Body of pancreas (tissue), 4 donors: ENCODE measurements around the gene ZC3H4. TPM values are rescaled to one million over a fixed set of nuclear protein-coding genes. Genes with fewer than 3 reads are reported as not detected.

ENCODE experiments used
- ATAC-seq: fragments of 150-250 bp; one replicate; pipeline ENCODE4 v1.9.1; 2016
- DNase-seq, 4 donors: peaks; one replicate each; pipeline ENCODE4 v3.0.0-alpha.2; 2019
- H3K27ac ChIP-seq, 4 donors: fragments of 200-600 bp; sonication (generic); 1 replicate in 3 of 4; 2 replicates in 1 of 4; pipeline versions ENCODE4 v1.5.1 to v1.6.1; 2016 to 2019; ENCODE audit warnings: mild to moderate bottlenecking in 1 of 4, mixed read lengths in 1 of 4, moderate library complexity in 1 of 4
- H3K27me3 ChIP-seq, 2 donors: fragments of 200-600 bp; sonication (generic); one replicate each; pipeline ENCODE4 v1.6.0; 2016; ENCODE audit warnings: mild to moderate bottlenecking in 1 of 2
- H3K36me3 ChIP-seq, 2 donors: fragments of 200-600 bp; sonication (generic); replicated peaks in 1 of 2; 2 replicates each; pipeline ENCODE4 v1.5.1; 2016; ENCODE audit warnings: low read depth in 2 of 2; ENCODE audit not compliant: insufficient read depth in 1 of 2
- H3K4me1 ChIP-seq: fragments of 200-600 bp; sonication (generic); one replicate; pipeline ENCODE4 v1.6.0; 2016
- H3K4me3 ChIP-seq, 2 donors: fragments of 200-600 bp; sonication (generic); 1 replicate in 1 of 2; 2 replicates in 1 of 2; pipeline ENCODE4 v1.5.1; 2016 to 2019
- H3K9me3 ChIP-seq, 3 donors: fragments of 200-600 bp; sonication (generic); 1 replicate in 2 of 3; 2 replicates in 1 of 3; pipeline ENCODE4 v1.5.1; 2016
- POLR2A ChIP-seq, 3 donors: fragments of 450-650 bp; IDR thresholded peaks; one replicate each; pipeline ENCODE4 v1.6.1; 2016; ENCODE audit warnings: antibody characterized with exemption in 3 of 3, mild to moderate bottlenecking in 2 of 3
- WGBS, 2 donors: methylation state at CpG; one replicate each; pipeline ENCODE4 v1.1.5; 2017; 5-methylcytosine and 5-hydroxymethylcytosine counted together
- intact Hi-C: fragments of 100-400 bp; cut with DNase I; formaldehyde crosslinking; loops from one replicate; pipeline ENCODE4 v1.15.1; 2023
- total RNA-seq, 2 donors: library from RNA; depleted of rRNA; stranded (reverse); fragments of >200 nt; gene quantifications; one replicate each; pipeline ENCODE4 v1.1.0, GENCODE V29; 2016
- TF ChIP-seq, protein P1 (sequence below), 7 experiments: fragments of 450-650 bp in 4 of 7; fragments of 200-600 bp in 3 of 7; sonication (generic) in 3 of 7; IDR thresholded peaks; one replicate each; pipeline ENCODE4 v1.5.1; 2016 to 2019; ENCODE audit warnings: antibody characterized with exemption in 7 of 7

ZC3H4 gene
- total RNA-seq, 2 donors from 2014 or later, result 18.9 to 34.3 TPM

DNA sequence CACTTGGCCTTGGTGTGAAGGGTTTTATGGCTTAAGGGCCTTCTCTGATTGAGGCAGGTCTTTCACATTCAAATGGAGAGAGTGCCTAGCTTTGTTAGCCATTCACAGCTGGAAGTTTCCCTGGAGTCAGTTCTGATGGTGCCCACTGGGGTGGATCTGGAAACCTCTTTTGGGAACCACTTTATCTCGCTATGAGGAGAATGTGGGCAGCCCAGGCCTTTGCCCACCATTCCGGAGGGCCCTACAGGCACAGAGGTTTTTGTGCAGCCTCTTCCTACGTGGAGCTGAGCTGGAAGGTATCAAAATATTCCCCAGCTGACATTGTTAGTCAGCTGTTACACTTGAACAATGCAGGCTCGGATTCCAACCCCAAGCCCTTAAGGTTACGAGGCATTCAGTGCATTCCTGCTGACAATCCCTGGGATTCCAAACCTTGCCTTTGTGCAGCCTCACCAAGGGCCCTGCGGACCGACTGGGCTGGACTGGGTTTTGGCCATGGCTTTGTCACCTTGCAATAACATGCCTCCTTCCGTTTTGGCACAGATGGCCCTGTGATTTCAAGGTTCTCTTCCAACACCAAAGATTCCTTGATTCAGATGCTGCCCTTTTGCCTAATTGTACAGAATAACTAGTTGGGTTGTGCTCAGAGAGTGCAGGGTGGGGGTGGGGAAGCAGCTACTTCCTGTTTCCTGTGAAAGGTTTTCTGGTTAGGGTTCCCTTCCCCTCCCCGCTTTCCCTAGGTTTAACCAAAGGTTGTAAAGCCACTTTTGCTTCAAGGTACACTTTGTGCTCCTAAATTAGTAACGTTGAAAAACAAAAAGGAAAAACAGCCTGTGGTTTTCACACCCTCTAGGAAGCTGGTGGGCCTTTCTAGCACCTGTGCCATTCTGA, 44.1 kb upstream of the ZC3H4 start:
- no peaks in the 10 kb centered on the region for H3K27me3 ChIP-seq
- H3K4me3 ChIP-seq, result no peak overlapping the region
- peaks cover 0 to 6% of the 10 kb centered on the region in 2 donors for H3K36me3 ChIP-seq
- ATAC-seq (peak; percentile 56), DNase-seq (peak in 3 of 4 donors; percentile 19 to 23 (median 21))
- H3K27ac ChIP-seq, result peak overlapping the region; percentile 42 to 60 (median 52)
- TF ChIP-seq POLR2A (IDR thresholded peaks at IDR 0.05), result no peak
- TF ChIP-seq, protein P1, sequence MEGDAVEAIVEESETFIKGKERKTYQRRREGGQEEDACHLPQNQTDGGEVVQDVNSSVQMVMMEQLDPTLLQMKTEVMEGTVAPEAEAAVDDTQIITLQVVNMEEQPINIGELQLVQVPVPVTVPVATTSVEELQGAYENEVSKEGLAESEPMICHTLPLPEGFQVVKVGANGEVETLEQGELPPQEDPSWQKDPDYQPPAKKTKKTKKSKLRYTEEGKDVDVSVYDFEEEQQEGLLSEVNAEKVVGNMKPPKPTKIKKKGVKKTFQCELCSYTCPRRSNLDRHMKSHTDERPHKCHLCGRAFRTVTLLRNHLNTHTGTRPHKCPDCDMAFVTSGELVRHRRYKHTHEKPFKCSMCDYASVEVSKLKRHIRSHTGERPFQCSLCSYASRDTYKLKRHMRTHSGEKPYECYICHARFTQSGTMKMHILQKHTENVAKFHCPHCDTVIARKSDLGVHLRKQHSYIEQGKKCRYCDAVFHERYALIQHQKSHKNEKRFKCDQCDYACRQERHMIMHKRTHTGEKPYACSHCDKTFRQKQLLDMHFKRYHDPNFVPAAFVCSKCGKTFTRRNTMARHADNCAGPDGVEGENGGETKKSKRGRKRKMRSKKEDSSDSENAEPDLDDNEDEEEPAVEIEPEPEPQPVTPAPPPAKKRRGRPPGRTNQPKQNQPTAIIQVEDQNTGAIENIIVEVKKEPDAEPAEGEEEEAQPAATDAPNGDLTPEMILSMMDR (IDR thresholded peaks at IDR 0.05), result no peak
- no peaks in the 10 kb centered on the region for H3K9me3 ChIP-seq
- intact Hi-C loops, result no loop called here
- 60 to 72% methylated on average over 5 to 10 of the region's 10 CpGs for WGBS, 2 donors
- H3K4me1 ChIP-seq, result peaks cover 20% of the 10 kb centered on the region

- no peak for TF ChIP-seq POLR2A (IDR thresholded peaks at IDR 0.05)
- TF ChIP-seq, protein P1 (IDR thresholded peaks at IDR 0.05), result no peak
- Histone ChIP-seq H3K36me3 (peaks cover 0 to 6% of the 10 kb centered on the region in 2 donors), H3K4me3 (no peak overlapping the region), H3K27ac (peak overlapping the region in 3 of 4 donors; percentile 42 to 60 (median 53)), H3K4me1 (peaks cover 27% of the 10 kb centered on the region), H3K9me3 (no peaks in the 10 kb centered on the region), H3K27me3 (no peaks in the 10 kb centered on the region)
- no peak for ATAC-seq
- 58 to 73% methylated on average over 7 of the region's 7 CpGs for WGBS, 2 donors
- intact Hi-C loops, result no loop called here
- no peak for DNase-seq
Measured at GRCh38 chr19:47156861-47157430, 43.4 kb upstream of the ZC3H4 start.

DNA sequence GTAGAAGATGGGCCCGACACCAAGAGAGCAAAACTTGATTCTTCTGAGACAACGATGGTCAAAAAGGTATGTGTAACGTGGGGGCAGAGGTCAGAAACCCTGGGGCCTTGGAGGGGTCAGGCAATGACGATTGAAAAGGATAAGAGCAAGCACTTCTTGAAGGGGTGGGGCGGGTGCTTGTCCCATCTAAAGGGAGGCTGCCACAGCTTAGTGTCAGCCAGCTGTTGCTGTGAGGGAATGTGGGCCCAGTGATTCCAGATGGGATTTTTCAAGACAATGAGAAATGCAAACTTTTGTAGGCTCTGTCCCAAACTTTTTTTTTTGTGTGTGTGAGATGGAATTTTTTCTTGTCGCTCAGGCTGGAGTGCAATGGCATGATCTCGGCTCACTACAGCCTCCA, 41.6 kb upstream of the ZC3H4 start:
- WGBS, 2 donors, result 76 to 90% methylated on average over 7 of the region's 7 CpGs
- Histone ChIP-seq H3K27me3 (no peaks in the 10 kb centered on the region), H3K4me1 (peaks cover 28% of the 10 kb centered on the region), H3K27ac (no peak overlapping the region), H3K36me3 (peaks cover 0 to 5% of the 10 kb centered on the region in 2 donors), H3K9me3 (no peaks in the 10 kb centered on the region), H3K4me3 (no peak overlapping the region)
- ATAC-seq (no peak), DNase-seq (no peak)
- intact Hi-C loops, result no loop called here
- TF ChIP-seq, protein P1 (IDR thresholded peaks at IDR 0.05), result no peak
- no peak for TF ChIP-seq POLR2A (IDR thresholded peaks at IDR 0.05)

DNA sequence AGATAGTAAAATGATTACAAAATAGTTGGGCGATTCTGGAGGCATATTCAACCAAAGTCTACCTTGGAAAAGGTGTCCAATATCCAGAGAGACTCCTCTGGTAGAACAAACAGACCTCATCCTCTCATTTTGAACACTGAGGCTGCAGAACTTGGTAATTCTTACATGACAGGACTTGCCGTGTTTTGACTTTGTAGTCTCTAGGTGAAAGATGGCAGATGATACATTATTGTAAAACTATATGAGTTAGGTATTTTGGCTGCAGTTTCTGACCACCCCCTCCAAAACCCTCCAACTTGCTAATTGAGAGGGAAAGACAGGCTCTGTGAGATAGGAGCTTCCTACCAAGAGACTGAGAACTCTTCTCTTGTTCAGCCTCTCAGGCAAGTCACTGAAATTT, 39.7 kb upstream of the ZC3H4 start:
- DNase-seq (no peak), ATAC-seq (no peak)
- Histone ChIP-seq H3K27me3 (no peaks in the 10 kb centered on the region), H3K36me3 (peaks cover 0 to 5% of the 10 kb centered on the region in 2 donors), H3K4me3 (no peak overlapping the region), H3K4me1 (peaks cover 26% of the 10 kb centered on the region), H3K9me3 (no peaks in the 10 kb centered on the region), H3K27ac (peak overlapping the region in 2 of 4 donors; percentile 15 to 20)
- no peak for TF ChIP-seq POLR2A (IDR thresholded peaks at IDR 0.05)
- intact Hi-C loops, result no loop called here
- WGBS, 2 donors, result 45 to 62% methylated on average over 2 of the region's 2 CpGs

- peaks cover 19% of the 10 kb centered on the region for H3K4me1 ChIP-seq
- H3K4me3 ChIP-seq, result no peak overlapping the region
- 29 to 38% methylated on average over 2 of the region's 2 CpGs for WGBS, 2 donors
- TF ChIP-seq, protein P1 (IDR thresholded peaks at IDR 0.05), result no peak
- TF ChIP-seq POLR2A (IDR thresholded peaks at IDR 0.05), result no peak
- peak overlapping the region in 3 of 4 donors; percentile 15 to 45 (median 20) for H3K27ac ChIP-seq
- DNase-seq, result peak in 3 of 4 donors; percentile 14 to 37 (median 31)
- intact Hi-C loops, result no loop called here
- ATAC-seq, result peak; percentile 66
- peaks cover 0 to 7% of the 10 kb centered on the region in 2 donors for H3K36me3 ChIP-seq
- H3K9me3 ChIP-seq, result no peaks in the 10 kb centered on the region
- no peaks in the 10 kb centered on the region for H3K27me3 ChIP-seq
Measured at GRCh38 chr19:47152632-47153031, 39.1 kb upstream of the ZC3H4 start.
